GM21447 (cell line): ENCODE results near the gene TUBB3.
A peak's percentile ranks its signal among the peaks of the same experiment; 100 is the strongest.
"Not testable (repeated sequence)": the region's sequence is repeated elsewhere in the genome, so short reads cannot be mapped to it uniquely, and the experiment has no call there.

ENCODE experiments used
- ATAC-seq: cut with Tn5 transposase; IDR thresholded peaks from one replicate; pipeline ENCODE4 v1.9.1; 2021; ENCODE audit not compliant: unreplicated experiment

TUBB3 gene

DNA sequence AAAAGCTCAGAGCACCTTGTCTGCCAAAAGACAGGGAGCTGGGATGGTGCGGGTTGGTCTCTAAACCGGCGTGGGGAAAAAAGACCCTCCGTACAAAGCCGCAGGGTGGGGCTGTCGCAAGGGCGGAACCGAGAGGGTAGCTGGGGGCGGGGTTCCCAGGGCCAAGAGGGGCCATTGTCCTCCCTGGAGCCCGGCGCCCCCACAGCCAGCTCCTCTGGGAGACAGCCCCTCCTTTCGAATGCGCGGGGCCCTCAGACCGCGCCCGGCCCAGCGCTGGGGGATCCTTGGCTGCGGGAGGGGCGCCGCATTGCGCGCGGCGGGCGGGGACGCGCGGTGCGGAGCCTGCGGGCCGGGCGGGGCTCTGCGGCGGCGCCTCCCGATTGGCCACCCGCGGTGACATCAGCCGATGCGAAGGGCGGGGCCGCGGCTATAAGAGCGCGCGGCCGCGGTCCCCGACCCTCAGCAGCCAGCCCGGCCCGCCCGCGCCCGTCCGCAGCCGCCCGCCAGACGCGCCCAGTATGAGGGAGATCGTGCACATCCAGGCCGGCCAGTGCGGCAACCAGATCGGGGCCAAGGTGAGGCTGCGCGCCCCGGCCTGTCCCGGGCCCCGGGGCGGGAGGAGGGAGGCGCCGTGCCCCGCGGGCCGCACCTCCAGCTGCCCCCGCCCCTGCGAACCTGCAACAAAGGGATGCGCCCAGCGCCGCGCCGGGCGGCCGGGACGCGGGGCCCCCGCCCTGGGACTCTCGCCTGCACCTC, at the start of gene TUBB3:
Gene TUBB3 (plus strand): TSS at position 459 of the 756 bp plus-strand sequence. CDS start 60 bp downstream, at position 519.
- no peak for ATAC-seq

GRCh38 chr16:89873972-89874689, 49.0 kb upstream of the TUBB3 start:
- ATAC-seq: peak; percentile 56

DNA sequence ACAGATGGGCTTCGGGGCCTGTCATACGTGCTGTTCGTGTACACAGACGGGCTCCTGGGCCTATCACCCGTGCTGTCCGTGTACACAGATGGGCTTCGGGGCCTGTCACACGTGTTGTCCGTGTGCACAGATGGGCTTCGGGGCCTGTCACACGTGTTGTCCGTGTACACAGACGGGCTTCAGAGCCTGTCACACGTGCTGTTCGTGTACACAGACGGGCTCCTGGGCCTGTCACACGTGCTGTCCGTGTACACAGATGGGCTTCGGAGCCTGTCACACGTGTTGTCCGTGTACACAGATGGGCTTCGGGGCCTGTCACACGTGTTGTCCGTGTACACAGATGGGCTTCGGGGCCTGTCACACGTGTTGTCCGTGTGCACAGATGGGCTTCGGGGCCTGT, 44.0 kb upstream of the TUBB3 start:
- ATAC-seq: not testable (repeated sequence)

GRCh38 chr16:89880477-89881367, 42.4 kb upstream of the TUBB3 start:
- ATAC-seq: no peak

DNA sequence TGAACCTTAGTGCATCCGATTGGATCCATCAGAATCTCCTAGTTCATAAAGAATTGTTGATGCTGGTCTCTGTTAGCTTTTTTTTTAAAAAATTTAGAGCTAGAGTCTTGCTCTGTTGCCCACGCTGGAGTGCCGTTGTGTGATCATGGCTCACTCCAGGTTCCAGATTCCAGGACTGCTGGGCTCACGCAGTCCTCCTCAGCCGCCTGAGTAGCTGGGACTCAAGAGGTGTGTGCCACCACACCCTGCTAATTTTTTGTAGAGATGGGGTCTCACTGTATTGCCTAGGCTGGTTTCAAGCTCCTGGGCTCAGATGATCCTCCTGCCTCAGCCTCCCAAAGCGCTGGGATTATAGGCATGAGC, 41.8 kb upstream of the TUBB3 start:
- no peak for ATAC-seq

GRCh38 chr16:89883346-89884040, 39.6 kb upstream of the TUBB3 start:
- no peak for ATAC-seq

DNA sequence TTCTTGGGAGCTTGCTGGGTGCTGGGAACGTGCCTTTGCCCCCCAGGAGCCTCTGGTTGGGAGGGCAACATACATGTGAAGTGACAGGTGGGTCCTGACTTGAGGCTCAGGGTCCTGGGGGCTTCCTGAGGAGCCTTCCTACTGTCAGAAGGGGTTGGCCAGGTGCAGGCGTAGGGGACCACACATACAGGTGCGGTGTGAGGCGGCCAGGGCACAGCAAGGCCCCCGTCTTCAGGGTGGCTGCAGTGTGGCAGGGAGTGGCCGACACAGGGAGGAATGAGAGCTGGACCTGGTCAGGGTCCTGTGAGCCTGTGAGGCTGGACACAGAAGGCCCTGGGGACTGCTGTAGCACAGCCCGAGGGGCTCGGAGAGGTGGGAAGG, 39.1 kb upstream of the TUBB3 start:
- no peak for ATAC-seq

DNA sequence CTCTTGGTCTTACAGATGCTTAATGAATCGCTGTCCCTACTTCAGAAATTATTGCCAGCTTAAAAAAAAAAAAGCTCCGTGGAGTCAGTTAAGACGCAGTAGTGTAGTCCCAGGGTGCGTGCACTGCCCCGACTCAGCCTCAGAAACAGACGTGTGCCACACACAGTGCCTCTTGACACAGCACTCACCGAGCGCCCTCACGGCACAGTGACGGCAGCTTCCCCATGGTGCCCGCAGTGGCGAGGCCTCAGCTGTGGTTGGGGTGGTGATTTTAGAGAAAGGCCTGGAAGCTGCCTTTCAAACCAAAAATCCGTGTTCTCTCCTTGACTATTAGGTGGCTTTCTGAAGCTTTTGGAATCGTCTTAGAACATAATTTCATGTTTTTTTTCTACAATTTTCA, 35.9 kb upstream of the TUBB3 start:
- ATAC-seq: no peak

- no peak for ATAC-seq
Measured at GRCh38 chr16:89890200-89890599, 32.9 kb upstream of the TUBB3 start.

GRCh38 chr16:89890886-89891657, 32.1 kb upstream of the TUBB3 start:
- no peak for ATAC-seq

- ATAC-seq: no peak
Measured at GRCh38 chr16:89892055-89892630, 31.0 kb upstream of the TUBB3 start.

- no peak for ATAC-seq
Measured at GRCh38 chr16:89892635-89893034, 30.5 kb upstream of the TUBB3 start.

DNA sequence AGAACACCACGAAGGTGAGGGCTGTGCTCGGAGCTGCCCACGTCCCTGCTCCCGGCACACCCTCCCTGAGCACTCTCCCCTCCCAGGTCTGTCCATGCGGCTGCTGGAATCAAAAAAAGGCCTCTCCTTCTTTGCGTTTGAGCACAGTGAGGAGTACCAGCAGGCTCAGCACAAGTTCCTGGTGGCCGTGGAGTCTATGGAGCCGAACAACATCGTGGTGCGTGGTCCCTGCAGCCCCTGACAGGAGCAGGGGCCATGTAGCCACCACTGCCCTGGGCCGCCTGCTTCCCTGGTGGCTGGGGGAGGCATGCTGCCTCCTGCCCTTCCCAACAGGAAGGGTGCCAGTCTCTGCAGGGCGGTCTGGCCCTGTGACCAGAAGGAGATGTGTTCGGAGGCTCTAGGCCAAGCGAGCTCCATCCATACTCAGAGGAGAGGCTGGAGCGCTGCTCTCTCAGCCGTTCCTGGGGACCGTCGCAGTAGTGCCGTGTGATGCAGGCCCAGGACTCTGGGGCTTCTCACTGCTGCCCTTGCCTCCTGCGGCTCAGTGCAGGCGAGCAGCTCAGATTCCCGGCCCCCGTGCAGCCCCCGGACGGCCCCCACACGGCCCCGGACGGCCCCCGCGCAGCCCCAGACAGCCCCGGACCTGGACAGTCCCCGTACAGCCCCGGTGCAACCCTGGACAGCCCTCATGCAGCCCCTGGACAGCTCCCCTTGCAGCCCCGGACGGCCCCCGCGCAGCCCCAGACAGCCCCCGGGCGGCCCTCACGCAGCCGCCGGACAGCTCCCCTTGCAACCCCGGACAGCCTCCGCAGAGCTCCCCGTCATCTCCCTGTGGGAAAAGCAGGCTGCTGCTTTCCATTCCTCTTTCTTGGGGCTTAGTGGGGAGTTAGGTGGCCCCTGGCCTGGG, 29.2 kb upstream of the TUBB3 start:
- no peak for ATAC-seq

- ATAC-seq: no peak
Measured at GRCh38 chr16:89895482-89896250, 27.5 kb upstream of the TUBB3 start.

- no peak for ATAC-seq
Measured at GRCh38 chr16:89897204-89897603, 25.9 kb upstream of the TUBB3 start.

DNA sequence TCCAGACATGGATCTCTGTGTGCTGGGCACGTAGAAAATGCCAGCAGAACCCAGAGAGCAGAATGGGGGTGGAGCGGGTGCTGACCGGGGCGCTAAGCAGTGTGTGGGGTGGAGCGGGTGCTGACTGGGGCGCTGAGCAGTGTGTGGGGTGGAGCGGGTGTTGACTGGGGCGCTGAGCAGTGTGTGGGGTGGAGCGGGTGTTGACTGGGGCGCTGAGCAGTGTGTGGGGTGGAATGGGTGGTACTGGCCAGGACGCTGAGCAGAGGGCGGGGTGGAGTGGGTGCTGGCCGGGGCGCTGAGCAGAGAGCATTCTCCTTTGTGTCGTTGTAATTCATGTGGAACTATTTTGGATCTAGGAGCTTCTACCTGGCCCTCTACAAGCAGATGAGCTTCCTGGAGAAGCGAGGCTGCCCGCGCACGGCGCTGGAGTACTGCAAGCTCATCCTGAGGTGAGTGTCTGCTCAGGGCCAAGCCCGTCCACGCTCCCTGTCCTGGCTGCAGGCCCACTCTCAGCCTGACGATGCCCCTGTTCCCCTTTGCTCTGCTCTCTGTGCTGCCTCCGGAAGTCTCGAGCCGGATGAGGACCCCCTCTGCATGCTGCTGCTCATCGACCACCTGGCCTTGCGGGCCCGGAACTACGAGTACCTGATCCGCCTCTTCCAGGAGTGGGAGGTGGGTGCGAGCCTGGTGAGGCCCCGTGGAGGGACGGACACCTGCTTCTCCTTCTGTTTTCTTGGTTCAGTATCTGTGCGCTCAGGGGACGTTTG, 24.8 kb upstream of the TUBB3 start:
- ATAC-seq: no peak

DNA sequence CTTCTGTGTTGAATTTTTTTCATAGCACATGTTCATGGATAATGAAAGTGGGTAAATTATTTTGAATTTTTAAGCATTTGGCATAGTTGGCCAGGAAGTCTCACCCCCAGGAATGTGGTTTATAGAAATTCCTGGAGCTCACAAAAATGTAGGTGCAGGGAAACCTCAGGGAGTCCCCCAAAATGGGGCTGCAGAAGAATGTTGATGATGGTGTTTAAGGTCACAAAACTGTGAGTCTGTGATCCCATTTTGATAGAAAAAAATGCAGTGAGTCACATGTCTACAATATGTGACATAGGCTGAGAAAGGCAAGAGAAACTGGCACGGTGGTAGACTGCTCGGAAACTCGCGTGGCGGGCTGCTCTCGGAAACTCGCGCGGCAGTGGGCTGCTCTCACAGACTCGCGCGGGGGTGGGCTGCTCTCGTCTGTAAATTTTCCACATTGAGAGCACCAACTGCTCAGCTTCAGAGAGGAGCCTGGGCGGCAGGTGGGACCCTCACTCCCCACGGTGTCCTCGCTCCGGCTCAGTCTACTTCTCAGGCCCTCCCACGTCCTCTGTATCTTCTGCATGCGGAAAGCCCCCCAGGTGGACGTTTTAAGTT, 23.2 kb upstream of the TUBB3 start:
- ATAC-seq: no peak
